ENCODE data around the gene AGA.

DNA sequence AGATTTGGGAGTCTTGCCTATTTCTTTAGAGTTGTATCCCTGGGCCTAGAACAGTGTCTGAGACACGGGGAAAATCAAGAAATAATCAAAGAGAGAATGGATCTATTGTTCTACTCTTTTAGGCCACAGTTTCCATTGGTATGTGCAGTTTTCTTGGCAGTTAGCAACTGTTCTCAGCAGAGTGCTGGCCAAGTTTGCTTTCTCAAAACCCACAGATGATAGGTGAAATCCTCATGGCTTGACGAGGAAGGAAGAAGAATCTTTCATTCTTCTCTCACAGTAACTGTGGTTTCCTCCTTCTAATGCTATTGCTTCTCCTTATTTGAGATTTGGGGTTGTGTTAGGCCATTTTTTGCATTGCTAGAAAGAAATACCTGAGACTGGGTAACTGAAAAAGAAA is 42.2 kb downstream of the AGA start:
- no peak for TF ChIP-seq POLR2A (IDR thresholded peaks at IDR 0.05; ENCODE audit: low read length)
- no peak for TF ChIP-seq GATA1 (IDR thresholded peaks at IDR 0.05; ENCODE audit: low read depth, low read length)

Data from erythroblast (primary cell).